SK-N-SH treated with all-trans-retinoic acid at 6 μM for 48 hours (cell line): ENCODE measurements around the gene TEX54.

Experiments
- BACH2 ChIP-seq: fragments of 250-450 bp; sonication (Bioruptor Pico); IDR thresholded peaks from 2 replicates; pipeline ENCODE4 v1.9.0; 2021; ENCODE audit warnings: mild to moderate bottlenecking, borderline replicate concordance
- CREB5 ChIP-seq: fragments of 250-450 bp; sonication (Bioruptor Pico); IDR thresholded peaks from 2 replicates; pipeline ENCODE4 v1.5.1; 2020; ENCODE audit warnings: low read depth, mild to moderate bottlenecking, moderate library complexity
- ESRRG ChIP-seq: fragments of 250-450 bp; sonication (Bioruptor Pico); IDR thresholded peaks from 2 replicates; pipeline ENCODE4 v1.6.1; 2021; ENCODE audit warnings: mild to moderate bottlenecking
- GLIS3 ChIP-seq: fragments of 250-450 bp; sonication (Bioruptor Pico); IDR thresholded peaks from 2 replicates; pipeline ENCODE4 v1.5.0; 2020; ENCODE audit warnings: mild to moderate bottlenecking, moderate library complexity
- OSR1 ChIP-seq: fragments of 250-450 bp; sonication (Bioruptor Pico); IDR thresholded peaks from 2 replicates; pipeline ENCODE4 v1.8.0; 2022; ENCODE audit warnings: moderate library complexity, mild to moderate bottlenecking, inconsistent platforms
- PATZ1 ChIP-seq: fragments of 250-450 bp; sonication (Bioruptor Pico); IDR thresholded peaks from 2 replicates; pipeline ENCODE4 v1.8.0; 2020; ENCODE audit warnings: mild to moderate bottlenecking, moderate library complexity, borderline replicate concordance
- PPARA ChIP-seq: fragments of 250-450 bp; sonication (Bioruptor Pico); IDR thresholded peaks from 2 replicates; pipeline ENCODE4 v1.5.0; 2020; ENCODE audit warnings: mild to moderate bottlenecking, borderline replicate concordance
- RARB ChIP-seq: fragments of 250-450 bp; sonication (Bioruptor Pico); IDR thresholded peaks from 2 replicates; pipeline ENCODE4 v1.8.0; 2021; ENCODE audit warnings: mild to moderate bottlenecking, moderate library complexity
- TSHZ2 ChIP-seq: fragments of 250-450 bp; sonication (Bioruptor Pico); IDR thresholded peaks from 2 replicates; pipeline ENCODE4 v1.5.0; 2020; ENCODE audit warnings: mild to moderate bottlenecking, moderate library complexity
- ZFP3 ChIP-seq: fragments of 250-450 bp; sonication (Bioruptor Pico); IDR thresholded peaks from 2 replicates; pipeline ENCODE4 v1.5.0; 2020; ENCODE audit warnings: mild to moderate bottlenecking, moderate library complexity
- ZNF565 ChIP-seq: fragments of 450-650 bp; formaldehyde crosslinking; conservative IDR thresholded peaks from 2 replicates; pipeline ENCODE4 v1.5.0; 2020; ENCODE audit warnings: low read depth, mild to moderate bottlenecking, moderate library complexity
- ZNF70 ChIP-seq: fragments of 450-650 bp; formaldehyde crosslinking; IDR thresholded peaks from 2 replicates; pipeline ENCODE4 v1.5.0; 2020; ENCODE audit warnings: mild to moderate bottlenecking, moderate library complexity

GRCh38 chr11:62846177-62846576 is 13.5 kb upstream of the TEX54 start:
- TF ChIP-seq ZNF70 (CRISPR knock-in tag): no peak
- no peak for TF ChIP-seq ZNF565 (CRISPR knock-in tag)
- no peak for TF ChIP-seq TSHZ2 (CRISPR knock-in tag)
- TF ChIP-seq CREB5: no peak
- no peak for TF ChIP-seq ZFP3
- no peak for TF ChIP-seq PATZ1 (CRISPR knock-in tag)
- TF ChIP-seq RARB: no peak
- TF ChIP-seq BACH2: no peak
- no peak for TF ChIP-seq OSR1 (CRISPR knock-in tag)
- no peak for TF ChIP-seq GLIS3 (CRISPR knock-in tag)
- no peak for TF ChIP-seq PPARA (CRISPR knock-in tag)
- no peak for TF ChIP-seq ESRRG (CRISPR knock-in tag)
